HepG2 (cell line): ENCODE data around the gene TGM3. TPM values are rescaled to one million over a fixed set of nuclear protein-coding genes. Genes with fewer than 3 reads are reported as not detected.

Experiments
- ATAC-seq: fragments of 200-7000 bp; cut with Tn5 transposase; 3 replicates; pipeline ENCODE4 v1.9.1; 2020; ENCODE audit warnings: mild to moderate bottlenecking, moderate library complexity
- BruUV-seq: library from RNA; stranded (reverse); fragments of 400-500 nt; replicated peaks from 2 replicates; lab custom pipeline; 2021; lab: Mats Ljungman, UMichigan
- CTCF ChIA-PET: fragments of 300-600 bp; formaldehyde crosslinking; extraction: SDS; loops from one replicate; lab custom pipeline; 2021; ENCODE audit warnings: low total read pairs, inconsistent platforms, low intra/inter-chr PET ratio; lab: Yijun Ruan, JAX
- POLR2A ChIA-PET: fragments of 350-600 bp; sonication (Branson Sonifier 250); formaldehyde crosslinking; loops from one replicate; lab custom pipeline; 2020; ENCODE audit warnings: antibody characterized with exemption, inconsistent platforms; lab: Yijun Ruan, JAX
- DNase-seq: peaks from one replicate; pipeline ENCODE4 v3.0.0-alpha.2; 2015; ENCODE audit warnings: low spot score
- FAIRE-seq: peaks from 3 replicates; lab custom pipeline; 2011; peaks lifted over from hg19 to GRCh38; lab: Jason Lieb, UNC
- H2AFZ ChIP-seq: one replicate; pipeline ENCODE4 v1.6.1; 2011; ENCODE audit warnings: low read length, inconsistent platforms
- H3K27ac ChIP-seq: fragments of 300-600 bp; 3 replicates; pipeline ENCODE4 v1.8.0; 2011; ENCODE audit warnings: mixed run types, mild to moderate bottlenecking, mixed read lengths, low read length, inconsistent platforms; ENCODE audit not compliant: insufficient read depth; ENCODE audit errors: extremely low read length
- H3K27me3 ChIP-seq, 2 experiments: fragments of 200-600 bp in 1 of 2; 2 replicates in 1 of 2; 3 replicates in 1 of 2; pipeline versions ENCODE4 v1.6.0 to v1.8.0; 2011; ENCODE audit warnings: low read length in 2 of 2, mild to moderate bottlenecking in 2 of 2, moderate library complexity in 2 of 2, inconsistent platforms in 1 of 2; ENCODE audit not compliant: insufficient read depth in 2 of 2, control insufficient read depth in 1 of 2
- H3K36me3 ChIP-seq, 2 experiments: fragments of 200-600 bp in 1 of 2; replicated peaks in 1 of 2; 2 replicates in 1 of 2; 3 replicates in 1 of 2; pipeline versions ENCODE4 v1.5.1 to v1.8.0; 2011; ENCODE audit warnings: low read length in 2 of 2, inconsistent platforms in 1 of 2; ENCODE audit not compliant: insufficient read depth in 2 of 2, control insufficient read depth in 1 of 2
- H3K4me1 ChIP-seq: 2 replicates; pipeline ENCODE4 v1.5.1; 2012; ENCODE audit warnings: low read length, inconsistent platforms; ENCODE audit not compliant: insufficient read depth
- H3K4me2 ChIP-seq: 2 replicates; pipeline ENCODE4 v1.6.0; 2011; ENCODE audit warnings: low read depth, low read length, inconsistent platforms
- H3K4me3 ChIP-seq, 3 experiments: fragments of 200-600 bp in 1 of 3; sonication (generic), shearing (Covaris generic) in 1 of 3; replicated peaks in 1 of 3; 2 replicates each; pipeline ENCODE4 v1.5.1; 2011 to 2016; ENCODE audit warnings: low read length in 3 of 3, inconsistent platforms in 2 of 3, low read depth in 2 of 3, mild to moderate bottlenecking in 2 of 3, control low read depth in 1 of 3, mixed read lengths in 1 of 3; ENCODE audit not compliant: insufficient read depth in 1 of 3
- H3K79me2 ChIP-seq: one replicate; pipeline ENCODE4 v1.6.1; 2011; ENCODE audit warnings: low read length, inconsistent platforms; ENCODE audit not compliant: insufficient read depth
- H3K9ac ChIP-seq: 2 replicates; pipeline ENCODE4 v1.6.0; 2011; ENCODE audit warnings: mild to moderate bottlenecking, low read depth, low read length, inconsistent platforms; ENCODE audit not compliant: insufficient read depth
- H3K9me3 ChIP-seq: 2 replicates; pipeline ENCODE4 v1.5.1; 2012; ENCODE audit warnings: mild to moderate bottlenecking, low read length
- H4K20me1 ChIP-seq: 2 replicates; pipeline ENCODE4 v1.6.0; 2011; ENCODE audit warnings: inconsistent platforms, mild to moderate bottlenecking, low read length, moderate library complexity; ENCODE audit not compliant: insufficient read depth
- CBX2 ChIP-seq, 2 experiments: fragments of 200-600 bp in 1 of 2; sonication (generic); formaldehyde crosslinking in 1 of 2; IDR thresholded peaks; 2 replicates each; pipeline versions ENCODE4 v1.7.0 to v1.8.1; 2018 to 2022; ENCODE audit warnings: low read depth in 2 of 2, low read length in 1 of 2, mild to moderate bottlenecking in 1 of 2, missing genetic modification reagents in 1 of 2
- FLYWCH1 ChIP-seq: sonication (generic); formaldehyde crosslinking; IDR thresholded peaks from 2 replicates; pipeline ENCODE4 v1.8.1; 2023; ENCODE audit warnings: mild to moderate bottlenecking, missing genetic modification reagents
- KDM4B ChIP-seq: sonication (generic); formaldehyde crosslinking; IDR thresholded peaks from 2 replicates; pipeline ENCODE4 v1.4.0; 2020; ENCODE audit warnings: missing genetic modification reagents
- MED1 ChIP-seq: sonication (generic); formaldehyde crosslinking; IDR thresholded peaks from 2 replicates; pipeline ENCODE4 v1.4.0; 2020; ENCODE audit warnings: missing genetic modification reagents
- NR1H2 ChIP-seq: sonication (generic); formaldehyde crosslinking; IDR thresholded peaks from 2 replicates; pipeline ENCODE4 v1.8.1; 2022; ENCODE audit warnings: low read depth, missing genetic modification reagents, borderline replicate concordance
- PLRG1 ChIP-seq: fragments of 450-650 bp; conservative IDR thresholded peaks from 2 replicates; pipeline ENCODE4 v1.6.1; 2016
- ZNF296 ChIP-seq: sonication (generic); formaldehyde crosslinking; conservative IDR thresholded peaks from 2 replicates; pipeline ENCODE4 v1.5.0; 2020; ENCODE audit warnings: mild to moderate bottlenecking, missing genetic modification reagents
- ZNF781 ChIP-seq: sonication (generic); formaldehyde crosslinking; IDR thresholded peaks from 2 replicates; pipeline ENCODE4 v1.5.1; 2020; ENCODE audit warnings: borderline replicate concordance, mild to moderate bottlenecking, missing genetic modification reagents; ENCODE audit errors: not compliant biosample characterization
- ZXDC ChIP-seq: sonication (generic); formaldehyde crosslinking; IDR thresholded peaks from 2 replicates; pipeline ENCODE4 v1.5.0; 2020; ENCODE audit warnings: mild to moderate bottlenecking, missing genetic modification reagents
- WGBS: methylation state at CpG from one replicate; pipeline ENCODE4 v1.1.6; 2017; ENCODE audit warnings: low lambda C conversion rate; 5-methylcytosine and 5-hydroxymethylcytosine counted together
- in situ Hi-C: cut with HindIII; loops from 2 replicates; pipeline ENCODE4 v1.10.0; 2017; ENCODE audit warnings: low pct_unique_long_range_greater_than_20kb; ENCODE audit not compliant: extremely low pct_ligation_motif_present
- intact Hi-C: fragments of 100-400 bp; cut with micrococcal nuclease; formaldehyde crosslinking; loops from one replicate; pipeline ENCODE4 v1.10.0; 2022; ENCODE audit not compliant: unreplicated experiment
- polyA plus RNA-seq, 8 experiments: library from polyadenylated mRNA; depleted of rRNA in 3 of 8; stranded (reverse) in 7 of 8; unstranded in 1 of 8; fragments of >200 nt; fragmentation: Illumina TruSeq in 4 of 8; extraction: Trizol in 4 of 8; gene quantifications; 2 replicates each; pipeline versions ENCODE4 v1.2.1 to v1.2.3, GENCODE V29; 2011 to 2016; ENCODE audit warnings: low read depth in 4 of 8, missing spikeins in 1 of 8, mixed read lengths in 1 of 8; ENCODE audit not compliant: insufficient read depth in 1 of 8
- total RNA-seq, 5 experiments: library from RNA; depleted of rRNA; stranded (reverse); fragments of >200 nt; fragmentation: Illumina TruSeq; extraction: Trizol; gene quantifications; 2 replicates each; pipeline ENCODE4 v1.2.3, GENCODE V29; 2016; ENCODE audit warnings: low read depth in 1 of 5
- TF ChIP-seq, protein P1 (sequence below): sonication (generic); formaldehyde crosslinking; IDR thresholded peaks from 2 replicates; pipeline ENCODE4 v1.8.0; 2022; ENCODE audit warnings: mild to moderate bottlenecking, missing genetic modification reagents, borderline replicate concordance
- TF ChIP-seq, protein P2 (sequence below): sonication (generic); formaldehyde crosslinking; IDR thresholded peaks from 2 replicates; pipeline ENCODE4 v1.9.0; 2021; ENCODE audit warnings: missing genetic modification reagents, borderline replicate concordance

The TGM3 gene
- total and polyA plus RNA-seq, 2 of the 13 experiments (the other 11 are each of a cell fraction or from before 2014, with no cell fraction given): not detected

DNA sequence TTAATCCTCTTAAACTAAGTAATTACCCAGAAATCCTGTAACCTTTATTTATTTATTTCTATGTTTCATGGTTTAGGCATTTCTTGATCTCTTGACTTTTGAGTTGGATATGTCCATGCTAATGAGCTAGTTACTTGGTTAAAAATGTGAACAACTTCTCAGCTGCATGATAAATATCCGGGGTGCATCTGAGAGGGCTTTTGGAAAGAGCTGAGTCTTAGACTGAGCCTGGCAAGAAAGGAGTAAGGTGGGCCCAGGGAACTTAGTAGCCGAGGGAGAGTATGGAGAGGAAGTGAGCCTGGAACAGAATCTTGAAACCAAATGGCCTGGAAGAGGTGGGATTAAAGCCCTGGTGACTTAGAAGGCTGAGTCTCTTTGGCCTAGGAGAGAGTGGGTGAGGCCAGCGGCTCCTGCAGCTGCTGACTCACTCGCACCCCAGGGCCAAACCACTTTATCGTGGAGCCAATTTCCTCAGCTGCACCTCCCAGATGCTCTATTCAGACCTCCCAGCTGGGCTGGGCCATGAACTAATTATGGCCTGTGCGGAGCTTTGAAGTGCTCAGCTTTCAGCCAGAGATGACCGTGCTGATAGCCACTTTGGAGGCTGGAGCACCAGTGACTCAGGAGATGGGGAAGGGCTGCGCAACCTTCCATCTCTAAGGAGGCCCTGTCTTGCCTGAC lies 19.1 kb downstream of the TGM3 start:
- DNase-seq: no peak
- H3K79me2 ChIP-seq: no peaks in the 10 kb centered on the region
- ATAC-seq: peak; percentile 51
- H3K4me2 ChIP-seq: no peak overlapping the region
- peaks cover 12% of the 10 kb centered on the region for H3K4me1 ChIP-seq
- no peaks in the 10 kb centered on the region for H4K20me1 ChIP-seq
- no peak overlapping the region for H2AFZ ChIP-seq
- no peak overlapping the region for H3K27ac ChIP-seq
- TF ChIP-seq ZXDC (CRISPR knock-in tag) (no peak), KDM4B (no peak), CBX2 (IDR thresholded peaks at IDR 0.05; ENCODE audit: low read depth, low read length) (0 out of 2 replicates have a peak, but pooled peaks have one; percentile 45), CBX2 (CRISPR knock-in tag; IDR thresholded peaks at IDR 0.05; ENCODE audit: low read depth) (no peak)
- peak; percentile 34 for FAIRE-seq
- H3K9me3 ChIP-seq: no peaks in the 10 kb centered on the region
- POLR2A ChIA-PET: no interaction called here
- in situ Hi-C loops (no loop called here), intact Hi-C loops (no loop called here)
- CTCF ChIA-PET: no interaction called here
- H3K36me3 ChIP-seq: no peaks in the 10 kb centered on the region
- WGBS: 13% methylated on average over 8 of the region's 8 CpGs
- H3K4me3 ChIP-seq: no peak overlapping the region
- no TSS peak for BruUV-seq
- peaks cover 3 to 14% of the 10 kb centered on the region in 2 experiments; a peak in 3 of 5 replicates for H3K27me3 ChIP-seq
- no peak overlapping the region for H3K9ac ChIP-seq

- DNase-seq: no peak
- peak; percentile 30 for ATAC-seq
- Histone ChIP-seq H3K27ac (no peak overlapping the region), H3K4me3 (no peak overlapping the region), H3K4me1 (peaks cover 12% of the 10 kb centered on the region), H4K20me1 (no peaks in the 10 kb centered on the region), H3K79me2 (no peaks in the 10 kb centered on the region), H3K9ac (no peak overlapping the region), H3K27me3 (peaks cover 3 to 12% of the 10 kb centered on the region in 2 experiments; a peak in 3 of 5 replicates), H3K4me2 (no peak overlapping the region), H2AFZ (no peak overlapping the region), H3K36me3 (no peaks in the 10 kb centered on the region), H3K9me3 (no peaks in the 10 kb centered on the region)
- WGBS: 8% methylated on average over 1 of the region's 1 CpG
- intact Hi-C loops (no loop called here), in situ Hi-C loops (no loop called here)
- BruUV-seq: no TSS peak
- FAIRE-seq: no peak
- ChIA-PET CTCF (no interaction called here), POLR2A (no interaction called here)
- TF ChIP-seq, protein P1, sequence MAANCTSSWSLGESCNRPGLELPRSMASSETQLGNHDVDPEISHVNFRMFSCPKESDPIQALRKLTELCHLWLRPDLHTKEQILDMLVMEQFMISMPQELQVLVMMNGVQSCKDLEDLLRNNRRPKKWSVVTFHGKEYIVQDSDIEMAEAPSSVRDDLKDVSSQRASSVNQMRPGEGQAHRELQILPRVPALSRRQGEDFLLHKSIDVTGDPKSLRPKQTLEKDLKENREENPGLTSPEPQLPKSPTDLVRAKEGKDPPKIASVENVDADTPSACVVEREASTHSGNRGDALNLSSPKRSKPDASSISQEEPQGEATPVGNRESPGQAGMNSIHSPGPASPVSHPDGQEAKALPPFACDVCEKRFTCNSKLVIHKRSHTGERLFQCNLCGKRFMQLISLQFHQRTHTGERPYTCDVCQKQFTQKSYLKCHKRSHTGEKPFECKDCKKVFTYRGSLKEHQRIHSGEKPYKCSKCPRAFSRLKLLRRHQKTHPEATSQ (CRISPR knock-in tag): no peak
- TF ChIP-seq, protein P2, sequence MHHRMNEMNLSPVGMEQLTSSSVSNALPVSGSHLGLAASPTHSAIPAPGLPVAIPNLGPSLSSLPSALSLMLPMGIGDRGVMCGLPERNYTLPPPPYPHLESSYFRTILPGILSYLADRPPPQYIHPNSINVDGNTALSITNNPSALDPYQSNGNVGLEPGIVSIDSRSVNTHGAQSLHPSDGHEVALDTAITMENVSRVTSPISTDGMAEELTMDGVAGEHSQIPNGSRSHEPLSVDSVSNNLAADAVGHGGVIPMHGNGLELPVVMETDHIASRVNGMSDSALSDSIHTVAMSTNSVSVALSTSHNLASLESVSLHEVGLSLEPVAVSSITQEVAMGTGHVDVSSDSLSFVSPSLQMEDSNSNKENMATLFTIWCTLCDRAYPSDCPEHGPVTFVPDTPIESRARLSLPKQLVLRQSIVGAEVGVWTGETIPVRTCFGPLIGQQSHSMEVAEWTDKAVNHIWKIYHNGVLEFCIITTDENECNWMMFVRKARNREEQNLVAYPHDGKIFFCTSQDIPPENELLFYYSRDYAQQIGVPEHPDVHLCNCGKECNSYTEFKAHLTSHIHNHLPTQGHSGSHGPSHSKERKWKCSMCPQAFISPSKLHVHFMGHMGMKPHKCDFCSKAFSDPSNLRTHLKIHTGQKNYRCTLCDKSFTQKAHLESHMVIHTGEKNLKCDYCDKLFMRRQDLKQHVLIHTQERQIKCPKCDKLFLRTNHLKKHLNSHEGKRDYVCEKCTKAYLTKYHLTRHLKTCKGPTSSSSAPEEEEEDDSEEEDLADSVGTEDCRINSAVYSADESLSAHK (CRISPR knock-in tag): no peak
- TF ChIP-seq PLRG1: no peak
- TF ChIP-seq MED1: no peak
- no peak for TF ChIP-seq ZNF781 (CRISPR knock-in tag)
- no peak for TF ChIP-seq ZNF296 (CRISPR knock-in tag)
- no peak for TF ChIP-seq FLYWCH1 (CRISPR knock-in tag)
- TF ChIP-seq NR1H2 (CRISPR knock-in tag): no peak
Observed at GRCh38 chr20:2315440-2315778, 19.6 kb downstream of the TGM3 start.
